HCT116 (cell line): Measurements from ENCODE around the gene FARP1. TPM values are rescaled to one million over a fixed set of nuclear protein-coding genes. Genes with fewer than 3 reads are reported as not detected.
A peak's percentile ranks its signal among the peaks of the same experiment; 100 is the strongest.

Experiments used
- ATAC-seq: fragments of 200-7000 bp; cut with Tn5 transposase; 2 replicates; pipeline ENCODE4 v1.9.1; 2020; ENCODE audit warnings: mild to moderate bottlenecking, moderate library complexity
- BruUV-seq: library from RNA; stranded (reverse); fragments of 400-500 nt; replicated peaks from 2 replicates; lab custom pipeline; 2021; lab: Mats Ljungman, UMichigan
- CTCF ChIA-PET: fragments of 300-600 bp; sonication (Branson Sonifier 250); formaldehyde crosslinking; loops from one replicate; lab custom pipeline; 2021; ENCODE audit warnings: antibody characterized with exemption; lab: Charles Lee
- POLR2A ChIA-PET: fragments of 300-600, 350-600 bp; sonication (Branson Sonifier 250); formaldehyde crosslinking; loops from one replicate; lab custom pipeline; 2021; ENCODE audit warnings: antibody characterized with exemption; lab: Charles Lee
- RAD21 ChIA-PET, 2 experiments: fragments of 300-600 bp; sonication (Branson Sonifier 250); formaldehyde crosslinking; loops; one replicate each; lab custom pipeline; 2023; ENCODE audit warnings: low total read pairs in 2 of 2; ENCODE audit not compliant: uncharacterized antibody in 2 of 2, unreplicated experiment in 2 of 2, low non-redundant PET in 1 of 2; lab: Charles Lee
- DNase-seq: peaks from one replicate; pipeline ENCODE4 v3.0.0-alpha.2; 2010; ENCODE audit warnings: low read depth, low spot score
- H2AFZ ChIP-seq: fragments of 200-600 bp; shearing (Covaris generic), sonication (generic); 2 replicates; pipeline ENCODE4 v1.6.1; 2017; ENCODE audit warnings: low read depth, mixed run types, mixed read lengths, antibody characterized with exemption, low read length; ENCODE audit not compliant: poor library complexity, severe bottlenecking
- H3K27ac ChIP-seq: 2 replicates; pipeline ENCODE4 v1.5.1; 2012; ENCODE audit warnings: low read depth, low read length
- H3K27me3 ChIP-seq: fragments of 200-600 bp; sonication (generic); 2 replicates; pipeline ENCODE4 v1.6.1; 2016; ENCODE audit warnings: mixed run types, low read length, mixed read lengths; ENCODE audit not compliant: insufficient read depth
- H3K36me3 ChIP-seq, 2 experiments: fragments of 200-500 bp in 1 of 2; fragments of 200-600 bp in 1 of 2; sonication (Bioruptor generic) in 1 of 2; sonication (generic) in 1 of 2; 2 replicates each; pipeline versions ENCODE4 v1.5.1 to v1.6.1; 2014 to 2016; ENCODE audit warnings: low read length in 2 of 2, inconsistent platforms in 1 of 2, mixed read lengths in 1 of 2, mixed run types in 1 of 2; ENCODE audit not compliant: insufficient read depth in 2 of 2, control insufficient read depth in 1 of 2
- H3K4me1 ChIP-seq, 2 experiments: fragments of 200-600 bp in 1 of 2; sonication (generic) in 1 of 2; 2 replicates each; pipeline versions ENCODE4 v1.5.1 to v1.6.1; 2012 to 2017; ENCODE audit warnings: low read length in 2 of 2, inconsistent platforms in 1 of 2, mild to moderate bottlenecking in 1 of 2, mixed read lengths in 1 of 2, mixed run types in 1 of 2, moderate library complexity in 1 of 2; ENCODE audit not compliant: insufficient read depth in 2 of 2, control insufficient read depth in 1 of 2
- H3K4me2 ChIP-seq: fragments of 200-600 bp; sonication (generic); 2 replicates; pipeline ENCODE4 v1.6.1; 2017; ENCODE audit warnings: mixed run types, low read length, mixed read lengths
- H3K4me3 ChIP-seq, 2 experiments: fragments of 200-600 bp in 1 of 2; sonication (generic) in 1 of 2; replicated peaks in 1 of 2; 2 replicates each; pipeline ENCODE4 v1.5.1; 2011 to 2016; ENCODE audit warnings: low read length in 2 of 2, control low read depth in 1 of 2, low read depth in 1 of 2, mild to moderate bottlenecking in 1 of 2, mixed read lengths in 1 of 2, mixed run types in 1 of 2
- H3K79me2 ChIP-seq: fragments of 200-600 bp; sonication (generic); 2 replicates; pipeline ENCODE4 v1.6.1; 2017; ENCODE audit warnings: mild to moderate bottlenecking, mixed run types, low read length, moderate library complexity, mixed read lengths; ENCODE audit not compliant: insufficient read depth
- H3K9ac ChIP-seq: fragments of 200-600 bp; sonication (generic); 2 replicates; pipeline ENCODE4 v1.6.1; 2016; ENCODE audit warnings: low read length, mixed read lengths
- H3K9me2 ChIP-seq: fragments of 200-600 bp; sonication (generic), shearing (Covaris generic); 2 replicates; pipeline ENCODE4 v1.6.1; 2017; ENCODE audit warnings: mixed run types, mild to moderate bottlenecking, moderate library complexity; ENCODE audit not compliant: insufficient read depth
- H3K9me3 ChIP-seq, 2 experiments: fragments of 200-500 bp in 1 of 2; fragments of 200-600 bp in 1 of 2; sonication (Bioruptor generic) in 1 of 2; sonication (generic) in 1 of 2; 2 replicates each; pipeline ENCODE4 v1.6.1; 2014 to 2017; ENCODE audit warnings: low read length in 2 of 2, mixed read lengths in 2 of 2, inconsistent platforms in 1 of 2, low read depth in 1 of 2, mild to moderate bottlenecking in 1 of 2, mixed run types in 1 of 2, moderate library complexity in 1 of 2; ENCODE audit not compliant: control insufficient read depth in 1 of 2, insufficient read depth in 1 of 2
- H4K20me1 ChIP-seq: fragments of 200-600 bp; sonication (generic), shearing (Covaris generic); 2 replicates; pipeline ENCODE4 v1.6.1; 2017; ENCODE audit warnings: mixed run types, mild to moderate bottlenecking, moderate library complexity; ENCODE audit not compliant: insufficient read depth
- CBX3 ChIP-seq: IDR thresholded peaks from 2 replicates; pipeline ENCODE4 v1.6.1; 2012; ENCODE audit warnings: low read depth
- CEBPB ChIP-seq: IDR thresholded peaks from 2 replicates; pipeline ENCODE4 v1.6.1; 2012; ENCODE audit warnings: low read depth
- EGR1 ChIP-seq: IDR thresholded peaks from 2 replicates; pipeline ENCODE4 v1.6.1; 2012; ENCODE audit warnings: low read depth
- ELF1 ChIP-seq: IDR thresholded peaks from 2 replicates; pipeline ENCODE4 v1.6.1; 2012; ENCODE audit warnings: low read depth, borderline replicate concordance
- EZH2 ChIP-seq: fragments of 200-600 bp; sonication (generic); IDR thresholded peaks from 2 replicates; pipeline ENCODE4 v1.6.1; 2017; ENCODE audit warnings: antibody characterized with exemption, mixed run types
- EZH2phosphoT487 ChIP-seq: fragments of 200-600 bp; IDR thresholded peaks from 2 replicates; pipeline ENCODE4 v1.6.1; 2018; ENCODE audit warnings: antibody characterized with exemption, borderline replicate concordance
- FOSL1 ChIP-seq: IDR thresholded peaks from 2 replicates; pipeline ENCODE4 v1.6.1; 2012; ENCODE audit warnings: low read depth
- JUND ChIP-seq: IDR thresholded peaks from 2 replicates; pipeline ENCODE4 v1.6.1; 2012
- POLR2A ChIP-seq: IDR thresholded peaks from 2 replicates; pipeline ENCODE4 v1.7.0; 2011; ENCODE audit warnings: borderline replicate concordance; ENCODE audit not compliant: insufficient read depth, insufficient read length; ENCODE audit errors: extremely low read depth
- SP1 ChIP-seq: IDR thresholded peaks from 2 replicates; pipeline ENCODE4 v1.6.1; 2012; ENCODE audit warnings: low read depth
- SRF ChIP-seq: IDR thresholded peaks from 2 replicates; pipeline ENCODE4 v1.6.1; 2012; ENCODE audit warnings: low read depth
- YY1 ChIP-seq: IDR thresholded peaks from 2 replicates; pipeline ENCODE4 v1.6.1; 2011; ENCODE audit warnings: low read length, low read depth, moderate library complexity, mild to moderate bottlenecking; ENCODE audit not compliant: insufficient replicate concordance; ENCODE audit errors: extremely low read depth
- ZFX ChIP-seq: fragments of 450-650 bp; IDR thresholded peaks from 2 replicates; pipeline ENCODE4 v1.6.1; 2017
- ZNF274 ChIP-seq: fragments of 200-500 bp; sonication (Bioruptor generic); IDR thresholded peaks from 2 replicates; pipeline ENCODE4 v1.6.1; 2014; ENCODE audit warnings: mild to moderate bottlenecking, low read depth, low read length, inconsistent platforms
- intact Hi-C: fragments of 100-400 bp; cut with micrococcal nuclease; formaldehyde crosslinking; loops from 2 replicates; pipeline ENCODE4 v1.10.0; 2022
- total RNA-seq: library from RNA; stranded (reverse); gene quantifications from one replicate; pipeline ENCODE4 v1.2.1, GENCODE V29; 2021; ENCODE audit not compliant: unreplicated experiment
- TF ChIP-seq, protein P1 (sequence below): IDR thresholded peaks from 2 replicates; pipeline ENCODE4 v1.6.1; 2012
- TF ChIP-seq, protein P2 (sequence below): IDR thresholded peaks from 2 replicates; pipeline ENCODE4 v1.6.1; 2012; ENCODE audit warnings: low read depth
- TF ChIP-seq, protein P3 (sequence below), 3 experiments: fragments of 200-600 bp in 1 of 3; sonication (generic) in 1 of 3; IDR thresholded peaks in 2 of 3; conservative IDR thresholded peaks in 1 of 3; 2 replicates each; pipeline ENCODE4 v1.5.1; 2012 to 2017; ENCODE audit warnings: low read depth in 2 of 3, low read length in 2 of 3, antibody characterized with exemption in 1 of 3, borderline replicate concordance in 1 of 3, control low read depth in 1 of 3, mild to moderate bottlenecking in 1 of 3, mixed read lengths in 1 of 3, mixed run types in 1 of 3, moderate library complexity in 1 of 3; ENCODE audit not compliant: insufficient read depth in 1 of 3

The FARP1 gene
- total RNA-seq, 1 experiment from 2014 or later: 30.5 TPM

DNA sequence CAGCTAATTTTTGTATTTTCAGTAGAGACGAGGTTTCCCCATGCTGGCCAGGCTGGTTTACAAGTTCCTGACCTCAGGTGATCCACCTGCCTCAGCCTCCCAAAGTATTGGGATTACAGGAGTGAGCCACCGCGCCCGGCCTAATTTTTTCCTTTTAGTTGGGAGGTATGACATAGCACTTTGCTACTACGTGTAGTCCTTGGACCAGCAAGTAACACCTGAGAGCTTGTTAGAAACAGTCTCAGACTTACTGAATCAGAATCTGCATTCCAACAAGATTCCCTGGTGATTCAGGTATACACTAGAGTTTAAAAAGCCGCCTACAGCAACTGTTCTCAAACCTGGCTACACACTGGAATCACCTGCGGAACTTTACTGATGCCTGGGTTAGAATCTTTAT lies 1.8 kb upstream of the FARP1 start (continued):
- TF ChIP-seq EGR1 (no peak), CEBPB (no peak), CBX3 (no peak), FOSL1 (no peak), ELF1 (no peak), YY1 (no peak), JUND (no peak)
- TF ChIP-seq, protein P1, sequence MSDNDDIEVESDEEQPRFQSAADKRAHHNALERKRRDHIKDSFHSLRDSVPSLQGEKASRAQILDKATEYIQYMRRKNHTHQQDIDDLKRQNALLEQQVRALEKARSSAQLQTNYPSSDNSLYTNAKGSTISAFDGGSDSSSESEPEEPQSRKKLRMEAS: no peak

DNA sequence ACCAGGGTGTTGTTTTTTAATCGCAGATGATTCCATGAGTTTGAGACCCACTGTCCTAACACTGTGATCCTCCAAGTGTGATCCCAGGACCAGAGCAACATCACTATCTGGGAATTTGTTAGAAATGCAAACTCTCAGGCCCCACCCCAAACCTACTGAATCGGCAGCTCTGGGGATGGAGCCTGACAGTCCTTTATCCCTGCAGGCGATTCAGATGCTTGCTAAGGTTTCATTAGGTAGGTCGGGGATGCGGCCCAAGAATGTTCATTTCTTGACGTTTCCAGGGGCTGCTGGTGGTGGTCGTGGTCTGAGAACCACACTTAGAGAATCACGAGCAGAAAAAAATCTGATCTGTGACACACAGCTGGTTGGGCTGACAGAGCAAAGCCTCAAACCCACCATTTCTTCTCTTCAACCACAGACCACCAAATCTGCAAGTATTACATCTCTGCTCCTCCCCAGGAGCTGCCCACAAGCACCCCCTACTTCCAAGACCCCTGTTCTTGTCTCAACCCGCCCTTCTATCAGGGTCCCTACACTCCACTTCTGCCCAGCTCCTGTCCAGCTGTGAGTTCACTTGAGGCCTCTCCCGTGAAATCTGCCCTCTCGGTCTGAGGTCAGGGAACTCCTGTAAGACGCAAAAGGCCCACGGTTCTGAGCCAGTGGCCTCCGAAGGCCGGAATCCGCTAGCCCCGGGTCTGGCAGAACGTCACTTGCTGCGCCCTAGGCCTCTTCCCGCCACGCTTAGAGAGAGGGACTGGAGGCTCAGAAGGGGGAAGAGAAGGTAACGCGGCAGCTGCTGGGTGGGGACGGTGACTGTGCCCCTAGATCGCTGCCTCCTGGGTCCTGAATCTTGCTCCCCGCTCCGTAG lies 1.1 kb upstream of the FARP1 start:
- ATAC-seq (no peak), DNase-seq (no peak)

More for the DNA sequence above, 1.1 kb upstream of the FARP1 start:
- no peak for TF ChIP-seq SP1
- TF ChIP-seq CBX3: no peak
- TF ChIP-seq EGR1: no peak
- TF ChIP-seq, protein P2, sequence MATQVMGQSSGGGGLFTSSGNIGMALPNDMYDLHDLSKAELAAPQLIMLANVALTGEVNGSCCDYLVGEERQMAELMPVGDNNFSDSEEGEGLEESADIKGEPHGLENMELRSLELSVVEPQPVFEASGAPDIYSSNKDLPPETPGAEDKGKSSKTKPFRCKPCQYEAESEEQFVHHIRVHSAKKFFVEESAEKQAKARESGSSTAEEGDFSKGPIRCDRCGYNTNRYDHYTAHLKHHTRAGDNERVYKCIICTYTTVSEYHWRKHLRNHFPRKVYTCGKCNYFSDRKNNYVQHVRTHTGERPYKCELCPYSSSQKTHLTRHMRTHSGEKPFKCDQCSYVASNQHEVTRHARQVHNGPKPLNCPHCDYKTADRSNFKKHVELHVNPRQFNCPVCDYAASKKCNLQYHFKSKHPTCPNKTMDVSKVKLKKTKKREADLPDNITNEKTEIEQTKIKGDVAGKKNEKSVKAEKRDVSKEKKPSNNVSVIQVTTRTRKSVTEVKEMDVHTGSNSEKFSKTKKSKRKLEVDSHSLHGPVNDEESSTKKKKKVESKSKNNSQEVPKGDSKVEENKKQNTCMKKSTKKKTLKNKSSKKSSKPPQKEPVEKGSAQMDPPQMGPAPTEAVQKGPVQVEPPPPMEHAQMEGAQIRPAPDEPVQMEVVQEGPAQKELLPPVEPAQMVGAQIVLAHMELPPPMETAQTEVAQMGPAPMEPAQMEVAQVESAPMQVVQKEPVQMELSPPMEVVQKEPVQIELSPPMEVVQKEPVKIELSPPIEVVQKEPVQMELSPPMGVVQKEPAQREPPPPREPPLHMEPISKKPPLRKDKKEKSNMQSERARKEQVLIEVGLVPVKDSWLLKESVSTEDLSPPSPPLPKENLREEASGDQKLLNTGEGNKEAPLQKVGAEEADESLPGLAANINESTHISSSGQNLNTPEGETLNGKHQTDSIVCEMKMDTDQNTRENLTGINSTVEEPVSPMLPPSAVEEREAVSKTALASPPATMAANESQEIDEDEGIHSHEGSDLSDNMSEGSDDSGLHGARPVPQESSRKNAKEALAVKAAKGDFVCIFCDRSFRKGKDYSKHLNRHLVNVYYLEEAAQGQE: no peak
- TF ChIP-seq, protein P3, sequence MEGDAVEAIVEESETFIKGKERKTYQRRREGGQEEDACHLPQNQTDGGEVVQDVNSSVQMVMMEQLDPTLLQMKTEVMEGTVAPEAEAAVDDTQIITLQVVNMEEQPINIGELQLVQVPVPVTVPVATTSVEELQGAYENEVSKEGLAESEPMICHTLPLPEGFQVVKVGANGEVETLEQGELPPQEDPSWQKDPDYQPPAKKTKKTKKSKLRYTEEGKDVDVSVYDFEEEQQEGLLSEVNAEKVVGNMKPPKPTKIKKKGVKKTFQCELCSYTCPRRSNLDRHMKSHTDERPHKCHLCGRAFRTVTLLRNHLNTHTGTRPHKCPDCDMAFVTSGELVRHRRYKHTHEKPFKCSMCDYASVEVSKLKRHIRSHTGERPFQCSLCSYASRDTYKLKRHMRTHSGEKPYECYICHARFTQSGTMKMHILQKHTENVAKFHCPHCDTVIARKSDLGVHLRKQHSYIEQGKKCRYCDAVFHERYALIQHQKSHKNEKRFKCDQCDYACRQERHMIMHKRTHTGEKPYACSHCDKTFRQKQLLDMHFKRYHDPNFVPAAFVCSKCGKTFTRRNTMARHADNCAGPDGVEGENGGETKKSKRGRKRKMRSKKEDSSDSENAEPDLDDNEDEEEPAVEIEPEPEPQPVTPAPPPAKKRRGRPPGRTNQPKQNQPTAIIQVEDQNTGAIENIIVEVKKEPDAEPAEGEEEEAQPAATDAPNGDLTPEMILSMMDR (IDR thresholded peaks at IDR 0.05 in 2 of 3, conservative IDR thresholded peaks at IDR 0.05 in 1 of 3; ENCODE audit: borderline replicate concordance in 1 of 3, insufficient read depth in 1 of 3, low read depth in 2 of 3, low read length in 2 of 3): no peak
- TF ChIP-seq JUND: no peak
- TF ChIP-seq EZH2phosphoT487: no peak
- no peak for TF ChIP-seq YY1
- TF ChIP-seq CEBPB: no peak
- TF ChIP-seq ZNF274: no peak
- TF ChIP-seq ZFX: no peak
- no peak for TF ChIP-seq ELF1
- no peak for TF ChIP-seq POLR2A
- TF ChIP-seq EZH2: no peak
- TF ChIP-seq FOSL1: no peak
- no peak for TF ChIP-seq SRF
- TF ChIP-seq, all 23 proteins: peak for 0
- Histone ChIP-seq H4K20me1 (no peaks in the 10 kb centered on the region), H3K9ac (peak overlapping the region; percentile 55; the same call in 1 of the 2 replicates), H3K4me1 (peaks cover 25 to 37% of the 10 kb centered on the region in 2 experiments), H3K9me2 (no peaks in the 10 kb centered on the region), H3K36me3 (no peaks in the 10 kb centered on the region), H3K27me3 (no peaks in the 10 kb centered on the region), H3K27ac (peak overlapping the region; percentile 64; the same call in 1 of the 2 replicates), H2AFZ (peak overlapping the region; percentile 74), H3K4me2 (peak overlapping the region; percentile 90), H3K4me3 (peak overlapping the region in 1 of 2 experiments; percentile 61; a peak in 3 of 4 replicates), H3K79me2 (peaks cover 9% of the 10 kb centered on the region), H3K9me3 (no peaks in the 10 kb centered on the region)
- no TSS peak for BruUV-seq
- ChIA-PET CTCF (no interaction called here), POLR2A (no interaction called here), RAD21 (no interaction called here)
- intact Hi-C loops: loop anchor here (2.0 to 10.0 kb wide), 2 partner anchors 289 to 533 kb away; no protein-coding TSS in a partner anchor
